Gastroesophageal sphincter (tissue), 4 donors: ENCODE data around the gene LIMS2. TPM values are rescaled to one million over a fixed set of nuclear protein-coding genes. Genes with fewer than 3 reads are reported as not detected.

Source experiments
- ATAC-seq: fragments of 150-250 bp; one replicate; pipeline ENCODE4 v1.9.1; 2016; ENCODE audit warnings: mild to moderate bottlenecking, moderate library complexity
- H3K27ac ChIP-seq, 4 donors: fragments of 200-600 bp; sonication (generic) in 3 of 4; 1 replicate in 3 of 4; 2 replicates in 1 of 4; pipeline ENCODE4 v1.5.1; 2016 to 2019
- H3K27me3 ChIP-seq: fragments of 200-600 bp; sonication (generic); one replicate; pipeline ENCODE4 v1.5.1; 2019
- H3K36me3 ChIP-seq, 2 donors: fragments of 200-600 bp; sonication (generic); one replicate each; pipeline ENCODE4 v1.5.1; 2019; ENCODE audit warnings: control low read depth in 1 of 2
- H3K4me1 ChIP-seq, 3 donors: fragments of 200-600 bp; sonication (generic); 1 replicate in 2 of 3; 2 replicates in 1 of 3; pipeline ENCODE4 v1.5.1; 2016 to 2019; ENCODE audit warnings: control low read depth in 2 of 3
- H3K4me3 ChIP-seq, 2 donors: fragments of 200-600 bp; sonication (generic); one replicate each; pipeline ENCODE4 v1.5.1; 2019; ENCODE audit warnings: mild to moderate bottlenecking in 1 of 2, moderate library complexity in 1 of 2
- H3K9me3 ChIP-seq, 3 donors: fragments of 200-600 bp; sonication (generic); one replicate each; pipeline ENCODE4 v1.5.1; 2017 to 2019; ENCODE audit warnings: control low read depth in 2 of 3
- EP300 ChIP-seq: sonication (generic); formaldehyde crosslinking; IDR thresholded peaks from one replicate; pipeline ENCODE4 v1.6.1; 2017; ENCODE audit warnings: antibody characterized with exemption, mild to moderate bottlenecking
- POLR2A ChIP-seq, 2 donors: fragments of 450-650 bp; IDR thresholded peaks; one replicate each; pipeline ENCODE4 v1.6.1; 2017; ENCODE audit warnings: antibody characterized with exemption in 2 of 2, mild to moderate bottlenecking in 2 of 2, moderate library complexity in 1 of 2
- POLR2AphosphoS5 ChIP-seq: sonication (generic); formaldehyde crosslinking; IDR thresholded peaks from one replicate; pipeline ENCODE4 v1.6.1; 2017; ENCODE audit warnings: antibody characterized with exemption
- WGBS, 2 donors: methylation state at CpG; one replicate each; pipeline ENCODE4 v1.1.5; 2018; ENCODE audit warnings: low coverage in 1 of 2; 5-methylcytosine and 5-hydroxymethylcytosine counted together
- total RNA-seq, 4 donors: library from RNA; depleted of rRNA; stranded (reverse); fragments of >200 nt; gene quantifications; one replicate each; pipeline ENCODE4 v1.1.0, GENCODE V29; 2016
- TF ChIP-seq, protein P1 (sequence below), 4 experiments: fragments of 200-600 bp in 2 of 4; fragments of 450-650 bp in 2 of 4; sonication (generic) in 1 of 4; IDR thresholded peaks; one replicate each; pipeline ENCODE4 v1.5.1; 2017 to 2019; ENCODE audit warnings: antibody characterized with exemption in 4 of 4, mild to moderate bottlenecking in 2 of 4, moderate library complexity in 2 of 4

Gene LIMS2
- total RNA-seq, 4 donors from 2014 or later, result 81.4 to 275 (median 124) TPM

DNA sequence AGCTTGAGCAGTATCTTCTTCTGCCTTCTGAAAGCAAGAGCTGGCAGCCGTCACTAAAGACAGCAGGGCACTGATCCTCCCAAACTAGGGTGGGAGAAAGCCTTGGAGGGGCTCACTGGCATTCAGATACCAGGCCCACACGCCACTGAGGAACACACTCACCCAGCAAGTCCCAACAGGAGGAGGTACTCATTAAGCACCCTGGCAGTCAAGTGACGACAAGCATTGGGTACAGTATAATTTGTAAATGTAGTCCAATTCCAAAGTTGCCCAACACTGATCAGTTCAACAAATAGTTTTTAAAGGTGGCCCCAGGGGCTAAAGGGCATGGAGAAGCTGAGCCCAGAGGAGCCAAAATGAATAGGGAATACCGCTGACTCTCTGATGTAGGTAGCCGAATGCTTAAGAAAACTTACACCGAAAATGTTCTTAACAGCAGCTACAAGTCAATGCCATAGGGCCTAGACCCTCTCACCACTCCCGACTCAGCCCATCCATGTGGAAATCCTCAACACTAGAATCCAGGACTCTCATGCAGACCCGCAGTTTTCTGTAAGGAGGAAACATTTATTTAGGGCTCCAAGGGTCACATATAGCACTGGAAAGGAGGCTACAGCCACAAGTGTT is 9.9 kb downstream of the LIMS2 start:
- no peak for TF ChIP-seq EP300
- TF ChIP-seq POLR2AphosphoS5, result no peak
- no peak for TF ChIP-seq POLR2A (IDR thresholded peaks at IDR 0.05)
- TF ChIP-seq, protein P1, sequence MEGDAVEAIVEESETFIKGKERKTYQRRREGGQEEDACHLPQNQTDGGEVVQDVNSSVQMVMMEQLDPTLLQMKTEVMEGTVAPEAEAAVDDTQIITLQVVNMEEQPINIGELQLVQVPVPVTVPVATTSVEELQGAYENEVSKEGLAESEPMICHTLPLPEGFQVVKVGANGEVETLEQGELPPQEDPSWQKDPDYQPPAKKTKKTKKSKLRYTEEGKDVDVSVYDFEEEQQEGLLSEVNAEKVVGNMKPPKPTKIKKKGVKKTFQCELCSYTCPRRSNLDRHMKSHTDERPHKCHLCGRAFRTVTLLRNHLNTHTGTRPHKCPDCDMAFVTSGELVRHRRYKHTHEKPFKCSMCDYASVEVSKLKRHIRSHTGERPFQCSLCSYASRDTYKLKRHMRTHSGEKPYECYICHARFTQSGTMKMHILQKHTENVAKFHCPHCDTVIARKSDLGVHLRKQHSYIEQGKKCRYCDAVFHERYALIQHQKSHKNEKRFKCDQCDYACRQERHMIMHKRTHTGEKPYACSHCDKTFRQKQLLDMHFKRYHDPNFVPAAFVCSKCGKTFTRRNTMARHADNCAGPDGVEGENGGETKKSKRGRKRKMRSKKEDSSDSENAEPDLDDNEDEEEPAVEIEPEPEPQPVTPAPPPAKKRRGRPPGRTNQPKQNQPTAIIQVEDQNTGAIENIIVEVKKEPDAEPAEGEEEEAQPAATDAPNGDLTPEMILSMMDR (IDR thresholded peaks at IDR 0.05), result no peak
- peak overlapping the region; percentile 70 to 98 (median 82) for H3K27ac ChIP-seq
- peak overlapping the region in 1 of 2 donors; percentile 54 for H3K4me3 ChIP-seq
- no peak for ATAC-seq
- H3K36me3 ChIP-seq, result peaks cover 0 to 6% of the 10 kb centered on the region in 2 donors
- no peaks in the 10 kb centered on the region for H3K27me3 ChIP-seq
- H3K9me3 ChIP-seq, result no peaks in the 10 kb centered on the region
- peaks cover 8 to 86% (median 46%) of the 10 kb centered on the region in 3 donors for H3K4me1 ChIP-seq
- whole genome bisulfite sequencing, 2 donors, result 48 to 53% methylated on average over 6 to 7 of the region's 8 CpGs

DNA sequence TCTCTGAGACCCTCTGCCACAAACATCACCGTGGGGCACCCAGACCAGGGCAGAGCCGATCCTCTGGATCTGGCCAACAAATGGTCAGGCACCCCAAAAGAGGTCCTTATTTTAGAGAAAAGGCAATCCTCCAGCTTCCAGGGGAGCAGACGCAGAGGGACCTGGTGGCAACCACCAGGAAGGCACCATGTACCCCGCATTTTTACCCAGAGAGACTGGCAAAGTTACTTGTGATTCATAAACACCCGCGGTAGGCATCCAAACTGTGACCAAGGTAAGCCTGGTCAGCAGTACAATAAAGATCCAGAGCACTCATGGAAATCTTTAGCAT is 10.5 kb downstream of the LIMS2 start:
- Histone ChIP-seq H3K4me3 (peak overlapping the region; percentile 2 to 54), H3K27me3 (no peaks in the 10 kb centered on the region), H3K9me3 (no peaks in the 10 kb centered on the region), H3K4me1 (peaks cover 8 to 86% (median 47%) of the 10 kb centered on the region in 3 donors), H3K27ac (peak overlapping the region; percentile 70 to 98 (median 82)), H3K36me3 (peaks cover 0 to 9% of the 10 kb centered on the region in 2 donors)
- WGBS, 2 donors, result 27 to 60% methylated on average over 3 of the region's 6 CpGs
- ATAC-seq, result no peak
- TF ChIP-seq, protein P1 (IDR thresholded peaks at IDR 0.05), result no peak
- TF ChIP-seq EP300 (no peak), POLR2A (IDR thresholded peaks at IDR 0.05) (no peak), POLR2AphosphoS5 (no peak)

- H3K9me3 ChIP-seq, result no peaks in the 10 kb centered on the region
- no peaks in the 10 kb centered on the region for H3K27me3 ChIP-seq
- peak overlapping the region; percentile 2 to 54 for H3K4me3 ChIP-seq
- 0% methylated on average over 1 of the region's 69 CpGs; no CpG with 5 or more reads in 1 of the 2 donors for WGBS, 2 donors
- no peak for ATAC-seq
- H3K4me1 ChIP-seq, result peaks cover 10 to 86% (median 53%) of the 10 kb centered on the region in 3 donors
- H3K36me3 ChIP-seq, result peaks cover 0 to 9% of the 10 kb centered on the region in 2 donors
- TF ChIP-seq, protein P1 (IDR thresholded peaks at IDR 0.05), result no peak
- TF ChIP-seq POLR2A (IDR thresholded peaks at IDR 0.05), result peak in 1 of 2 donors; percentile 17
- H3K27ac ChIP-seq, result peak overlapping the region; percentile 70 to 98 (median 82)
Observed at GRCh38 chr2:127664065-127664894, 11.1 kb downstream of the LIMS2 start.

GRCh38 chr2:127663566-127664064 is 11.7 kb downstream of the LIMS2 start:
- Histone ChIP-seq H3K9me3 (no peaks in the 10 kb centered on the region), H3K4me3 (peak overlapping the region; percentile 2 to 54), H3K36me3 (peaks cover 0 to 9% of the 10 kb centered on the region in 2 donors), H3K27me3 (no peaks in the 10 kb centered on the region), H3K4me1 (peaks cover 10 to 86% (median 60%) of the 10 kb centered on the region in 3 donors), H3K27ac (peak overlapping the region; percentile 70 to 98 (median 82))
- ATAC-seq, result no peak
- WGBS, 2 donors, result 40 to 70% methylated on average over 1 to 3 of the region's 6 CpGs
- TF ChIP-seq POLR2A (IDR thresholded peaks at IDR 0.05), result no peak
- TF ChIP-seq, protein P1 (IDR thresholded peaks at IDR 0.05), result no peak
- no peak for TF ChIP-seq EP300
- TF ChIP-seq POLR2AphosphoS5, result no peak
